22Rv1 (cell line): ENCODE data around the gene DRICH1.

Experiments used
- H3K27ac ChIP-seq: fragments of 450-650 bp; 2 replicates; pipeline ENCODE4 v1.5.1; 2017
- CTCF ChIP-seq: fragments of 450-650 bp; IDR thresholded peaks from 2 replicates; pipeline ENCODE4 v1.5.1; 2017; ENCODE audit warnings: mild to moderate bottlenecking
- ZFX ChIP-seq: fragments of 450-650 bp; IDR thresholded peaks from 2 replicates; pipeline ENCODE4 v1.6.1; 2017; ENCODE audit warnings: antibody characterized with exemption, borderline replicate concordance

Gene DRICH1

GRCh38 chr22:23591846-23592245 is 40.3 kb downstream of the DRICH1 start:
- no peak for TF ChIP-seq CTCF
- TF ChIP-seq ZFX, result no peak
- no peak overlapping the region for H3K27ac ChIP-seq

- TF ChIP-seq ZFX (no peak), CTCF (peak; percentile 95)
- H3K27ac ChIP-seq, result no peak overlapping the region
These were observed 40.8 kb downstream of the DRICH1 start for GRCh38 chr22:23591201-23591791.

GRCh38 chr22:23583836-23584235 is 48.3 kb downstream of the DRICH1 start:
- H3K27ac ChIP-seq, result no peak overlapping the region
- no peak for TF ChIP-seq ZFX
- no peak for TF ChIP-seq CTCF

- TF ChIP-seq CTCF, result no peak
- TF ChIP-seq ZFX, result no peak
- H3K27ac ChIP-seq, result no peak overlapping the region
These were observed 49.0 kb downstream of the DRICH1 start for GRCh38 chr22:23583153-23583552.

- TF ChIP-seq ZFX (no peak), CTCF (no peak)
- no peak overlapping the region for H3K27ac ChIP-seq
These were observed 50.9 kb downstream of the DRICH1 start for GRCh38 chr22:23581260-23581650.

- TF ChIP-seq CTCF, result no peak
- no peak for TF ChIP-seq ZFX
- H3K27ac ChIP-seq, result no peak overlapping the region
These were observed 51.4 kb downstream of the DRICH1 start for GRCh38 chr22:23580576-23581259.

- no peak for TF ChIP-seq ZFX
- no peak for TF ChIP-seq CTCF
- no peak within 1 kb of the TSS for H3K27ac ChIP-seq
These were observed 52.1 kb downstream of the DRICH1 start, which contains the start of gene IGLL1 for GRCh38 chr22:23579870-23580575. IGLL1 (minus strand) TSS chr22:23580290; CDS start chr22:23580190, 100 bp downstream.
